HG02642 (cell line): ENCODE measurements around the gene CIT.
"Not testable (repeated sequence)": the region's sequence is repeated elsewhere in the genome, so short reads cannot be mapped to it uniquely, and the experiment has no call there.

Experiments used
- ATAC-seq: cut with Tn5 transposase; IDR thresholded peaks from one replicate; pipeline ENCODE4 v1.9.1; 2021; ENCODE audit warnings: mild to moderate bottlenecking; ENCODE audit not compliant: unreplicated experiment, poor library complexity

The CIT gene

GRCh38 chr12:119711693-119712092, 165.4 kb downstream of the CIT start:
- ATAC-seq = no peak

- no peak for ATAC-seq
Measured at GRCh38 chr12:119710965-119711551, 166.1 kb downstream of the CIT start.

GRCh38 chr12:119710374-119710964, 166.7 kb downstream of the CIT start:
- no peak for ATAC-seq

DNA sequence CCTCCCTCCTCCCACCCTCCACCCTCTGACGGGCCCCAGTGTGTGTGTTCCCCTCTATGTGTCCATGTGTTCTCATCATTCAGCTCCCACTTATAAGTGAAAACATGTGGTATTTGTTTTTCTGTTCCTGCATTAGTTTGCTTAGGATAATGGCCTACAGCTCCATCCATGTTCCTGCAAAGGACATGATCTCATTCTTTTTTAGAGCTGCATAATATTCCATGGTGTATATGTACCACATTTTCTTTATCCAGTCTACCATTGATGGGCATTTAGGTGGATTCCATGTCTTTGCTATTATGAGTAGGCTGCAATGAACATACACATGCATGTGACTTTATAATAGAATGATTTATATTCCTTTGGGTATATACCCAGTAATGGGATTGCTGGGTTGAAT, 170.7 kb downstream of the CIT start:
- not testable (repeated sequence) for ATAC-seq

- ATAC-seq = no peak
Measured at GRCh38 chr12:119705182-119705581, 171.9 kb downstream of the CIT start.

- no peak for ATAC-seq
Measured at GRCh38 chr12:119704065-119704747, 172.9 kb downstream of the CIT start.

DNA sequence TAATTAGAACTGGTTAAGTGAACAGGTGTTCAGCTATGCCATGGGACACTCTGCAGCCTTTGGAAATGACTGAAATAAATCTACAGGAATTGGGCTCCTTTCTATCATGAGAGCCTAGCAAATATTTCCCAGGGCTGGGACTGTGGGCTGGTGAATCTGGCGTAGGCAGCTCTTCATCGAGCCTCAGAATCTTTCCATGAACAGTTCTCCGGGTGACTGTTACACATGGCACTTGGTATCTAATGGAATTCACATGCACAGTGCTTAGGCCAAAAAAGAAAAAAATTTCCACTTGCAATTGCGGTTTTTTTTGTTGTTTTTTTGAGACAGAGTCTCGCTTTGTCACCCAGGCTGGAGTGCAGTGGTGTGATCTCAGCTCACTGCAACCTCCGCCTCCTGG, 177.0 kb downstream of the CIT start:
- ATAC-seq = no peak

GRCh38 chr12:119699199-119699760, 177.8 kb downstream of the CIT start:
- no peak for ATAC-seq

- no peak for ATAC-seq
Measured at GRCh38 chr12:119696943-119697342, 180.2 kb downstream of the CIT start.

DNA sequence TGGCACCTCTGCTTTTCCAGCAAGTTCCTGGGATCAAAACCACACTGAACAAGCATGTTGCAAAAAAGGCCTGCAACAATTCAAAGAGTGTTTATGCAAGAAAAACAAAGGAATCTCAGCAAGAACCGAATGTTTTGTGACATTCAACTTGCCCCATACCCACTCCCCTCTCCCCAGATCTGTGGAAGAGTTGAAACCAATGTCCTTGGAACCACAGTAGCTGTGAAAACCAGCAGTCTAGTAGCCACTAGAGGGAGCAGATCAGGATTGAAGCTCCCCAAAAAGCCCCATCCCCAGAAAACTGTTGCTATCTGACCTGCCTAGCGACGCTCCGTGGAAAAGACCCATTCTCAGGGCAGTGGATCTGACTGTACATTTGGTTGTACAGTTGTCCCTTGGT, 182.1 kb downstream of the CIT start:
- ATAC-seq = no peak

- ATAC-seq = no peak
Measured at GRCh38 chr12:119694111-119694510, 183.0 kb downstream of the CIT start.

DNA sequence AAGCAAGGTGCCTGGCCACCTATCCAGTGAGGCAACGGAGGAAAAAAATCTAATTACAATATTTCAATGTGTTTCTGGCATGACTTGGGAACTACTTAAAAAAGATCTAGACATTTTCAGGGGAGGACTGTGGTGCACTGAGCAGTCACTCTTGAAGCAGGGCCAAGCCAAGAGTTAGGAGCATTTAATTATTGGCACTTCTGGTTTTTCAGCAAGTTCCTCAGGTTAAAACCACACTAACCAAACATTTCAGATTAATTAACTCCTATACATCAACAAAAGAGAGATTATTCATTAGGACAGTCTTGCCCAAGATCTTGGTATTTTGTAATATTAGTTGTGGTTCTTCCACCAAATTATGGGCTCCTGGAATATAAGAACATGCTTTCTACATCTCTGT, 183.6 kb downstream of the CIT start:
- ATAC-seq = no peak

GRCh38 chr12:119692997-119693396, 184.1 kb downstream of the CIT start:
- ATAC-seq = no peak

- no peak for ATAC-seq
Measured at GRCh38 chr12:119692410-119692809, 184.7 kb downstream of the CIT start.

- ATAC-seq = no peak
Measured at GRCh38 chr12:119691202-119691810, 185.8 kb downstream of the CIT start.

- no peak for ATAC-seq
Measured at GRCh38 chr12:119689935-119690500, 187.1 kb downstream of the CIT start.

GRCh38 chr12:119687879-119688278, 189.2 kb downstream of the CIT start:
- no peak for ATAC-seq

- ATAC-seq = no peak
Measured at GRCh38 chr12:119687406-119687805, 189.7 kb downstream of the CIT start.

DNA sequence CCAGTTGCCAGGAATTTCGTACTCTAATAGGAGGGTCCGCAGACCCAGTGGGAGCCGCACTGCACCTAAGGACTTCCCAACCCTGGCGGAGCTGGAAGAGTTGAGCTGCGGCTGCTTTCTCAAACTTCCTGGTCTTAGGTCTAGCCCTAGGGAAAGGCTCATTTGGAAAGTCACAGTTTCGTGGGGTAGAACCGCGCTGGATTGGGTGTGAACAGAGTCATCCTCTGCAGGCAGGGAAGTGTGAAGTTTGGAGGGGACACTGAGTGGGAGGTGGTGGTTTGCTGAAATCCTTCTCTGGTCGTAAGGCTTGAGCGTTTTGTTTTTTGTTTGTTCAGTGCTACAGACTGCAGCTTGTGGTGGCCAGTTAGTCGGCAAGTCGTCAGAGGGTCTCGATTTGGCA, 190.3 kb downstream of the CIT start:
- ATAC-seq = no peak

DNA sequence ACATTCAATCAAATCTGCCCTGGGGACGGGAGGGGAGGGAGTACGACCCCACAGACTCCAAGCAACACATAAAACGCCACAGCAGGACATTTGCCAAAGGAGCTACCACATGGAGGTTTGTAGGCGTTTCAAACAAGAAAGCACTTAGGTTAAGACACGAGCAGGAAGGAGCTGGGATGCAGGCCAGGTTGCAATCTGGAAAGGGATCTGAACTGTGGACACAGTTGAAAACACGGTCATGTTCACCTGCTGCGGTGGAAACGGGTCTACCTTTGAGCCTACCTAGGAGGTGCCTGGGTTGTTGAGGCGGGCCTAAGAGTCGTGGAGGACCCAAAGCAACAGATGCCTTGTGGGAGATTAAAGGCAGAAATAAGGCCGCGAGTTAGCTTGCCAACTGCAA, 190.8 kb downstream of the CIT start:
- no peak for ATAC-seq

DNA sequence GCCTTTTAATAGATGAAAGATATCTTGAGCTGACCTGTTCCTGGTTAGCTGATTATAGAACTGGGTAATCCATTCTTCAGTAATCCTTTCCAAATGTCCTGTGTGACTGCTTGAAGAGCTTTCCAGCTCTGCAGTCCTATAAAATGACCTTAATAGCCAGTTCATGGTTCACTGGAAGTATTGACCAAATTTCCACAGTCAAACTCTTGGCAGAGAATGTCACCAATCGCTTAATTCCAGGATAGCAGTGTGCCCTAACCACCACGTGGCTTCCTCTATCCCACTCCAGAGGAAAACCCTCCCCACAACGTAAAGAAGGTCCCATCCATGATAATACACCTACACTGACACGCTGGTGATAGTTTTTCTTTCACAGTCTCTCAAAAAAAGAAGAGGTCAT, 191.7 kb downstream of the CIT start:
- ATAC-seq = no peak
